Stimulated activated CD4-positive, alpha-beta T cell treated with anti-CD3 and anti-CD28 coated beads, Interleukin-4, amount 100 ng/mL, for 1 hour (primary cell): ENCODE results near the gene HLF.

Source experiments
- DNase-seq: peaks from one replicate; pipeline ENCODE4 v3.0.0-alpha.2; 2020

HLF gene

GRCh38 chr17:55275894-55276804 is 11.4 kb downstream of the HLF start:
- DNase-seq: no peak

- DNase-seq: no peak
These were observed 13.6 kb downstream of the HLF start for GRCh38 chr17:55278173-55278961.

GRCh38 chr17:55279203-55279602 is 14.4 kb downstream of the HLF start:
- DNase-seq: no peak

- DNase-seq: no peak
These were observed 15.0 kb downstream of the HLF start for GRCh38 chr17:55279788-55280187.

GRCh38 chr17:55280212-55280611 is 15.5 kb downstream of the HLF start:
- no peak for DNase-seq

GRCh38 chr17:55281649-55282378 is 17.1 kb downstream of the HLF start:
- DNase-seq: no peak

- DNase-seq: no peak
These were observed 17.6 kb downstream of the HLF start for GRCh38 chr17:55282379-55282702.

GRCh38 chr17:55282741-55283140 is 18.0 kb downstream of the HLF start:
- DNase-seq: no peak

- no peak for DNase-seq
These were observed 18.7 kb downstream of the HLF start for GRCh38 chr17:55283256-55283965.

- no peak for DNase-seq
These were observed 19.5 kb downstream of the HLF start for GRCh38 chr17:55284001-55284884.

GRCh38 chr17:55284944-55285339 is 20.2 kb downstream of the HLF start:
- no peak for DNase-seq

GRCh38 chr17:55285340-55286301 is 20.9 kb downstream of the HLF start:
- no peak for DNase-seq

GRCh38 chr17:55286681-55287589 is 22.2 kb downstream of the HLF start:
- no peak for DNase-seq

GRCh38 chr17:55288356-55289105 is 23.8 kb downstream of the HLF start:
- DNase-seq: no peak

GRCh38 chr17:55289106-55289446 is 24.3 kb downstream of the HLF start:
- DNase-seq: no peak

GRCh38 chr17:55289978-55290377 is 25.2 kb downstream of the HLF start:
- no peak for DNase-seq

- no peak for DNase-seq
These were observed 25.8 kb downstream of the HLF start for GRCh38 chr17:55290492-55291113.

- no peak for DNase-seq
These were observed 26.4 kb downstream of the HLF start for GRCh38 chr17:55291114-55291507.
